Endodermal cell (in vitro differentiated cells): ENCODE data around the gene GPR153. TPM values are rescaled to one million over a fixed set of nuclear protein-coding genes. Genes with fewer than 3 reads are reported as not detected.
A peak's percentile ranks its signal among the peaks of the same experiment; 100 is the strongest.

ENCODE experiments used
- DNase-seq: peaks from one replicate; pipeline ENCODE4 v3.0.0-alpha.2; 2017
- H3K27ac ChIP-seq: 2 replicates; pipeline ENCODE4 v1.5.1; 2013; ENCODE audit warnings: mild to moderate bottlenecking, low read depth, low read length, moderate library complexity
- H3K27me3 ChIP-seq: 2 replicates; pipeline ENCODE4 v1.6.1; 2013; ENCODE audit warnings: mild to moderate bottlenecking, low read length, moderate library complexity; ENCODE audit not compliant: insufficient read depth, control insufficient read depth, poor library complexity, severe bottlenecking
- H3K36me3 ChIP-seq: 2 replicates; pipeline ENCODE4 v1.7.0; 2013; ENCODE audit warnings: mild to moderate bottlenecking, low read length, moderate library complexity; ENCODE audit not compliant: control insufficient read depth, insufficient read depth
- H3K4me1 ChIP-seq: one replicate; pipeline ENCODE4 v1.7.0; 2013; ENCODE audit warnings: low read length; ENCODE audit not compliant: control insufficient read depth, insufficient read depth
- H3K4me3 ChIP-seq: 2 replicates; pipeline ENCODE4 v1.5.1; 2013; ENCODE audit warnings: mild to moderate bottlenecking, low read length, moderate library complexity
- H3K9ac ChIP-seq: 2 replicates; pipeline ENCODE4 v1.6.1; 2013; ENCODE audit warnings: mild to moderate bottlenecking, low read length, moderate library complexity; ENCODE audit not compliant: poor library complexity, severe bottlenecking; ENCODE audit errors: extremely low read depth
- H3K9me3 ChIP-seq: 2 replicates; pipeline ENCODE4 v1.6.1; 2013; ENCODE audit warnings: mild to moderate bottlenecking, low read length, moderate library complexity; ENCODE audit not compliant: control insufficient read depth
- H3K27ac Mint-ChIP-seq: 2 replicates; pipeline ENCODE4 v1.8.0; 2020; ENCODE audit warnings: mixed read lengths
- H3K27me3 Mint-ChIP-seq: 2 replicates; pipeline ENCODE4 v1.8.0; 2021; ENCODE audit warnings: mild to moderate bottlenecking, mixed read lengths; ENCODE audit not compliant: insufficient read depth
- H3K36me3 Mint-ChIP-seq: 2 replicates; pipeline ENCODE4 v1.8.0; 2020; ENCODE audit warnings: low read depth, mixed read lengths
- H3K4me1 Mint-ChIP-seq: 2 replicates; pipeline ENCODE4 v1.8.0; 2020; ENCODE audit warnings: mixed read lengths
- H3K4me3 Mint-ChIP-seq: 2 replicates; pipeline ENCODE4 v1.8.0; 2020; ENCODE audit warnings: mild to moderate bottlenecking, moderate library complexity, mixed read lengths
- H3K9me3 Mint-ChIP-seq: 2 replicates; pipeline ENCODE4 v1.8.0; 2020; ENCODE audit warnings: mild to moderate bottlenecking, mixed read lengths
- CTCF ChIP-seq: fragments of 200-600 bp; sonication (generic); conservative IDR thresholded peaks from 2 replicates; pipeline ENCODE4 v1.5.0; 2021; ENCODE audit warnings: antibody characterized with exemption, mild to moderate bottlenecking
- WGBS, 2 experiments: methylation state at CpG; one replicate each; pipeline versions ENCODE4 v1.1.5 to v1.1.7; 2013; ENCODE audit warnings: missing lambda C conversion rate in 2 of 2, mixed read lengths in 1 of 2; ENCODE audit not compliant: insufficient coverage in 1 of 2, insufficient read length in 1 of 2; 5-methylcytosine and 5-hydroxymethylcytosine counted together
- total RNA-seq, 2 donors: library from RNA; stranded (reverse); fragmentation: NEBNext Ultra II Directional in 1 of 2; extraction: Animal tissue kit (Norgen Biotek cat#: 25700) in 1 of 2; gene quantifications; 2 replicates in 1 of 2; 3 replicates in 1 of 2; pipeline ENCODE4 v1.2.1, GENCODE V29; 2021

Gene GPR153
- total RNA-seq, 2 donors from 2014 or later, result 2.4 to 2.8 TPM

GRCh38 chr1:6263716-6264115, 2.8 kb upstream of the GPR153 start:
- peaks cover 3% of the 10 kb centered on the region for H3K4me1 Mint-ChIP-seq
- Histone ChIP-seq H3K27ac (no peak overlapping the region), H3K4me3 (no peak overlapping the region), H3K9me3 (no peaks in the 10 kb centered on the region), H3K4me1 (no peaks in the 10 kb centered on the region), H3K27me3 (peaks cover 24% of the 10 kb centered on the region), H3K36me3 (no peaks in the 10 kb centered on the region), H3K9ac (no peak overlapping the region)
- H3K9me3 Mint-ChIP-seq, result no peaks in the 10 kb centered on the region
- no peak for TF ChIP-seq CTCF
- no peak overlapping the region for H3K27ac Mint-ChIP-seq
- peaks cover 26% of the 10 kb centered on the region for H3K27me3 Mint-ChIP-seq
- 86 to 96% methylated on average over 7 of the region's 7 CpGs for WGBS, 2 experiments
- H3K4me3 Mint-ChIP-seq, result no peak overlapping the region
- H3K36me3 Mint-ChIP-seq, result no peaks in the 10 kb centered on the region
- DNase-seq, result no peak

GRCh38 chr1:6262555-6263420, 1.9 kb upstream of the GPR153 start:
- Mint-ChIP-seq H3K27me3 (peaks cover 35% of the 10 kb centered on the region), H3K4me3 (no peak overlapping the region), H3K27ac (no peak overlapping the region), H3K4me1 (peaks cover 3% of the 10 kb centered on the region), H3K9me3 (no peaks in the 10 kb centered on the region), H3K36me3 (no peaks in the 10 kb centered on the region)
- Histone ChIP-seq H3K4me3 (no peak overlapping the region), H3K27ac (no peak overlapping the region), H3K9ac (no peak overlapping the region), H3K4me1 (no peaks in the 10 kb centered on the region), H3K36me3 (no peaks in the 10 kb centered on the region), H3K9me3 (no peaks in the 10 kb centered on the region), H3K27me3 (peaks cover 33% of the 10 kb centered on the region)
- TF ChIP-seq CTCF, result no peak
- no peak for DNase-seq
- 84 to 90% methylated on average over 12 to 25 of the region's 25 CpGs for WGBS, 2 experiments

GRCh38 chr1:6261615-6261995, 707 bp upstream of the GPR153 start:
- no peaks in the 10 kb centered on the region for H3K36me3 Mint-ChIP-seq
- H3K4me3 Mint-ChIP-seq, result peak overlapping the region; percentile 51
- no peak for TF ChIP-seq CTCF
- H3K9me3 Mint-ChIP-seq, result no peaks in the 10 kb centered on the region
- peaks cover 35% of the 10 kb centered on the region for H3K27me3 ChIP-seq
- no peaks in the 10 kb centered on the region for H3K9me3 ChIP-seq
- H3K36me3 ChIP-seq, result no peaks in the 10 kb centered on the region
- peak; percentile 82 for DNase-seq
- H3K4me1 ChIP-seq, result no peaks in the 10 kb centered on the region
- WGBS, 2 experiments, result 16 to 19% methylated on average over 5 to 15 of the region's 15 CpGs
- H3K4me1 Mint-ChIP-seq, result peaks cover 3% of the 10 kb centered on the region
- peak overlapping the region; percentile 70 for H3K27ac ChIP-seq
- H3K9ac ChIP-seq, result no peak overlapping the region
- H3K27ac Mint-ChIP-seq, result no peak overlapping the region
- peaks cover 43% of the 10 kb centered on the region for H3K27me3 Mint-ChIP-seq
- peak overlapping the region; percentile 60 for H3K4me3 ChIP-seq
